ENCODE results near the gene SPEM1.

GRCh38 chr17:7384489-7385081 lies 35.5 kb upstream of the SPEM1 start:
- TF ChIP-seq SUZ12 (IDR thresholded peaks at IDR 0.05) = no peak
- no peak for TF ChIP-seq BHLHE40 (IDR thresholded peaks at IDR 0.05; ENCODE audit: borderline replicate concordance)
- no peak for TF ChIP-seq ELF4 (IDR thresholded peaks at IDR 0.05)
- no peak for TF ChIP-seq FOXK2 (IDR thresholded peaks at IDR 0.05)
- no peak for TF ChIP-seq HDGF (IDR thresholded peaks at IDR 0.05; ENCODE audit: borderline replicate concordance)
- no peak for TF ChIP-seq TARDBP (IDR thresholded peaks at IDR 0.05)
- no peak for TF ChIP-seq FOXA1 (IDR thresholded peaks at IDR 0.05)
- TF ChIP-seq ARNT (IDR thresholded peaks at IDR 0.05) = no peak
- TF ChIP-seq PKNOX1 (IDR thresholded peaks at IDR 0.05) = no peak
- no peak for TF ChIP-seq SP1 (IDR thresholded peaks at IDR 0.05)
- TF ChIP-seq FOXM1 (IDR thresholded peaks at IDR 0.05; ENCODE audit: borderline replicate concordance) = no peak

All from HEK293T (cell line).